GM12891 (cell line): ENCODE data around the gene JADE2.

Source experiments
- POLR2A ChIP-seq: IDR thresholded peaks from 2 replicates; pipeline ENCODE4 v1.6.1; 2011; ENCODE audit warnings: low read depth, low read length, control low read depth
- POLR2AphosphoS5 ChIP-seq: IDR thresholded peaks from 2 replicates; pipeline ENCODE4 v1.6.1; 2011; ENCODE audit warnings: low read depth, low read length, control low read depth
- TAF1 ChIP-seq: IDR thresholded peaks from 2 replicates; pipeline ENCODE4 v1.6.1; 2011; ENCODE audit warnings: low read depth, low read length, control low read depth

- TF ChIP-seq TAF1 (no peak), POLR2A (no peak), POLR2AphosphoS5 (no peak)
Observed at GRCh38 chr5:134547066-134547465, 21.6 kb downstream of the JADE2 start.
